ENCODE data around the gene RDH14. TPM values are rescaled to one million over a fixed set of nuclear protein-coding genes. Genes with fewer than 3 reads are reported as not detected.

Gene RDH14
- total and polyA plus RNA-seq, 3 experiments from 2014 or later = 16.9 to 44.3 (median 18.1) TPM

GRCh38 chr2:18559531-18560030 lies 872 bp downstream of the RDH14 start:
- peaks cover 0 to 2% of the 10 kb centered on the region in 2 donors for H3K27me3 Mint-ChIP-seq

GRCh38 chr2:18558458-18558857 lies 2.0 kb downstream of the RDH14 start:
- peak overlapping the region in 4 of 7 donors; percentile 2 to 91 (median 16) for H3K4me3 Mint-ChIP-seq
- H3K9me3 ChIP-seq (ENCODE audit: low read length) = no peaks in the 10 kb centered on the region
- no peak for DNase-seq
- POLR2A ChIA-PET = no interaction called here
- H3K27me3 ChIP-seq (ENCODE audit: insufficient read depth, low read length, poor library complexity, severe bottlenecking) = no peaks in the 10 kb centered on the region
- H3K27ac Mint-ChIP-seq = peak overlapping the region in 7 of 8 donors; percentile 12 to 99 (median 95)
- peaks cover 0 to 2% of the 10 kb centered on the region in 2 donors for H3K27me3 Mint-ChIP-seq
- H3K36me3 ChIP-seq (ENCODE audit: insufficient read depth, low read length) = no peaks in the 10 kb centered on the region
- peaks cover 31% of the 10 kb centered on the region for H3K4me1 ChIP-seq (ENCODE audit: insufficient read depth, low read length)
- H3K9me3 Mint-ChIP-seq = peaks cover 0 to 2% (median 0%) of the 10 kb centered on the region in 5 donors
- no peak overlapping the region for H3K4me3 ChIP-seq (ENCODE audit: low read length)
- H3K27ac ChIP-seq (ENCODE audit: low read depth, low read length) = no peak overlapping the region
- CTCF ChIA-PET = interaction anchor here (1.7 kb wide), 1 partner anchor 805 kb away, joined by 3 read pairs; no protein-coding TSS in a partner anchor
- H3K4me1 Mint-ChIP-seq = peaks cover 41 to 67% (median 63%) of the 10 kb centered on the region in 3 donors
- peaks cover 4 to 43% (median 15%) of the 10 kb centered on the region in 3 donors for H3K36me3 Mint-ChIP-seq

More at GRCh38 chr2:18559531-18560030, 872 bp downstream of the RDH14 start:
- Histone ChIP-seq H3K27me3 (ENCODE audit: insufficient read depth, low read length, poor library complexity, severe bottlenecking) (no peaks in the 10 kb centered on the region), H3K9me3 (ENCODE audit: low read length) (no peaks in the 10 kb centered on the region), H3K4me1 (ENCODE audit: insufficient read depth, low read length) (peaks cover 31% of the 10 kb centered on the region), H3K36me3 (ENCODE audit: insufficient read depth, low read length) (no peaks in the 10 kb centered on the region), H3K4me3 (ENCODE audit: low read length) (peak overlapping the region; percentile 80), H3K27ac (ENCODE audit: low read depth, low read length) (peak overlapping the region; percentile 84)
- CTCF ChIA-PET = interaction anchor here (0.6 to 1.7 kb wide), 2 partner anchors 13 to 804 kb away, joined by 3 read pairs; no protein-coding TSS in a partner anchor
- peaks cover 13 to 47% (median 16%) of the 10 kb centered on the region in 3 donors for H3K36me3 Mint-ChIP-seq
- H3K4me3 Mint-ChIP-seq = peak overlapping the region; percentile 91 to 98 (median 95)
- POLR2A ChIA-PET = interaction anchor here (0.6 to 2.2 kb wide), 9 partner anchors 10 to 1342 kb away, joined by 3 to 17 read pairs (median 3); partner anchors contain the start of gene TTC32
- H3K9me3 Mint-ChIP-seq = peaks cover 0 to 8% (median 5%) of the 10 kb centered on the region in 5 donors
- H3K27ac Mint-ChIP-seq = peak overlapping the region; percentile 91 to 99 (median 97)
- peak in 1 of 5 donors; percentile 3 for DNase-seq
- peaks cover 37 to 62% (median 56%) of the 10 kb centered on the region in 3 donors for H3K4me1 Mint-ChIP-seq

GRCh38 chr2:18557121-18557520 lies 3.3 kb downstream of the RDH14 start:
- Mint-ChIP-seq H3K27me3 (peaks cover 0 to 2% of the 10 kb centered on the region in 2 donors), H3K4me3 (peak overlapping the region in 1 of 7 donors; percentile 68), H3K27ac (peak overlapping the region in 3 of 8 donors; percentile 6 to 76 (median 9)), H3K9me3 (no peaks in the 10 kb centered on the region), H3K36me3 (peaks cover 0 to 49% (median 12%) of the 10 kb centered on the region in 3 donors), H3K4me1 (peaks cover 48 to 78% (median 76%) of the 10 kb centered on the region in 3 donors)
- no peak overlapping the region for H3K27ac ChIP-seq (ENCODE audit: low read depth, low read length)
- H3K27me3 ChIP-seq (ENCODE audit: insufficient read depth, low read length, poor library complexity, severe bottlenecking) = no peaks in the 10 kb centered on the region
- H3K9me3 ChIP-seq (ENCODE audit: low read length) = no peaks in the 10 kb centered on the region
- no peaks in the 10 kb centered on the region for H3K36me3 ChIP-seq (ENCODE audit: insufficient read depth, low read length)
- H3K4me3 ChIP-seq (ENCODE audit: low read length) = no peak overlapping the region
- DNase-seq = no peak
- H3K4me1 ChIP-seq (ENCODE audit: insufficient read depth, low read length) = peaks cover 31% of the 10 kb centered on the region
- ChIA-PET POLR2A (no interaction called here), CTCF (interaction anchor here (1.3 kb wide), 1 partner anchor 11 kb away, joined by 3 read pairs; no protein-coding TSS in a partner anchor)

- peaks cover 45 to 81% (median 79%) of the 10 kb centered on the region in 3 donors for H3K4me1 Mint-ChIP-seq
- H3K27me3 ChIP-seq (ENCODE audit: insufficient read depth, low read length, poor library complexity, severe bottlenecking) = no peaks in the 10 kb centered on the region
- H3K27ac ChIP-seq (ENCODE audit: low read depth, low read length) = no peak overlapping the region
- peaks cover 0 to 40% (median 10%) of the 10 kb centered on the region in 3 donors for H3K36me3 Mint-ChIP-seq
- ChIA-PET POLR2A (no interaction called here), CTCF (interaction anchor here (1.0 kb wide), 1 partner anchor 33 kb away, joined by 3 read pairs; no protein-coding TSS in a partner anchor)
- no peaks in the 10 kb centered on the region for H3K9me3 Mint-ChIP-seq
- H3K4me3 ChIP-seq (ENCODE audit: low read length) = no peak overlapping the region
- peaks cover 4% of the 10 kb centered on the region for H3K4me1 ChIP-seq (ENCODE audit: insufficient read depth, low read length)
- H3K36me3 ChIP-seq (ENCODE audit: insufficient read depth, low read length) = no peaks in the 10 kb centered on the region
- H3K9me3 ChIP-seq (ENCODE audit: low read length) = no peaks in the 10 kb centered on the region
- no peak overlapping the region for H3K4me3 Mint-ChIP-seq
- no peaks in the 10 kb centered on the region for H3K27me3 Mint-ChIP-seq
- no peak for DNase-seq
- H3K27ac Mint-ChIP-seq = peak overlapping the region in 2 of 8 donors; percentile 20 to 55
Observed at GRCh38 chr2:18552351-18553077, 7.9 kb downstream of the RDH14 start.

GRCh38 chr2:18551623-18552022 lies 8.8 kb downstream of the RDH14 start:
- CTCF ChIA-PET = no interaction called here
- H3K4me1 Mint-ChIP-seq = peaks cover 46 to 81% (median 79%) of the 10 kb centered on the region in 3 donors

GRCh38 chr2:18551169-18551568 lies 9.3 kb downstream of the RDH14 start:
- H3K27ac Mint-ChIP-seq = no peak overlapping the region
- DNase-seq = no peak
- ChIA-PET POLR2A (interaction anchor here (0.7 kb wide), 1 partner anchor 48 kb away, joined by 3 read pairs; no protein-coding TSS in a partner anchor), CTCF (no interaction called here)
- H3K27ac ChIP-seq (ENCODE audit: low read depth, low read length) = no peak overlapping the region
- no peaks in the 10 kb centered on the region for H3K9me3 ChIP-seq (ENCODE audit: low read length)
- no peak overlapping the region for H3K4me3 Mint-ChIP-seq
- H3K36me3 ChIP-seq (ENCODE audit: insufficient read depth, low read length) = no peaks in the 10 kb centered on the region
- H3K4me1 Mint-ChIP-seq = peaks cover 49 to 81% (median 79%) of the 10 kb centered on the region in 3 donors
- H3K27me3 ChIP-seq (ENCODE audit: insufficient read depth, low read length, poor library complexity, severe bottlenecking) = no peaks in the 10 kb centered on the region
- H3K27me3 Mint-ChIP-seq = no peaks in the 10 kb centered on the region
- peaks cover 0 to 33% (median 10%) of the 10 kb centered on the region in 3 donors for H3K36me3 Mint-ChIP-seq
- H3K9me3 Mint-ChIP-seq = no peaks in the 10 kb centered on the region
- H3K4me3 ChIP-seq (ENCODE audit: low read length) = no peak overlapping the region
- H3K4me1 ChIP-seq (ENCODE audit: insufficient read depth, low read length) = peaks cover 13% of the 10 kb centered on the region

More at GRCh38 chr2:18551623-18552022, 8.8 kb downstream of the RDH14 start:
- no peak overlapping the region for H3K27ac ChIP-seq (ENCODE audit: low read depth, low read length)
- no peak overlapping the region for H3K4me3 ChIP-seq (ENCODE audit: low read length)
- no peak for DNase-seq
- H3K36me3 Mint-ChIP-seq = peaks cover 0 to 36% (median 10%) of the 10 kb centered on the region in 3 donors
- H3K4me3 Mint-ChIP-seq = no peak overlapping the region
- no peaks in the 10 kb centered on the region for H3K36me3 ChIP-seq (ENCODE audit: insufficient read depth, low read length)
- H3K9me3 ChIP-seq (ENCODE audit: low read length) = no peaks in the 10 kb centered on the region
- H3K4me1 ChIP-seq (ENCODE audit: insufficient read depth, low read length) = peaks cover 8% of the 10 kb centered on the region
- no peaks in the 10 kb centered on the region for H3K27me3 ChIP-seq (ENCODE audit: insufficient read depth, low read length, poor library complexity, severe bottlenecking)
- POLR2A ChIA-PET = interaction anchor here (0.7 kb wide), 1 partner anchor 49 kb away, joined by 3 read pairs; no protein-coding TSS in a partner anchor
- H3K27ac Mint-ChIP-seq = no peak overlapping the region
- no peaks in the 10 kb centered on the region for H3K27me3 Mint-ChIP-seq
- no peaks in the 10 kb centered on the region for H3K9me3 Mint-ChIP-seq

- peaks cover 53 to 89% (median 85%) of the 10 kb centered on the region in 3 donors for H3K4me1 Mint-ChIP-seq
- DNase-seq = no peak
Observed at GRCh38 chr2:18550433-18550832, 10.0 kb downstream of the RDH14 start.

More at GRCh38 chr2:18550433-18550832, 10.0 kb downstream of the RDH14 start:
- Mint-ChIP-seq H3K36me3 (peaks cover 0 to 29% (median 10%) of the 10 kb centered on the region in 3 donors), H3K9me3 (no peaks in the 10 kb centered on the region), H3K27me3 (no peaks in the 10 kb centered on the region), H3K27ac (no peak overlapping the region), H3K4me3 (no peak overlapping the region)
- no peaks in the 10 kb centered on the region for H3K36me3 ChIP-seq (ENCODE audit: insufficient read depth, low read length)
- ChIA-PET CTCF (no interaction called here), POLR2A (no interaction called here)
- no peaks in the 10 kb centered on the region for H3K9me3 ChIP-seq (ENCODE audit: low read length)
- H3K27me3 ChIP-seq (ENCODE audit: insufficient read depth, low read length, poor library complexity, severe bottlenecking) = no peaks in the 10 kb centered on the region
- no peak overlapping the region for H3K4me3 ChIP-seq (ENCODE audit: low read length)
- no peak overlapping the region for H3K27ac ChIP-seq (ENCODE audit: low read depth, low read length)
- peaks cover 15% of the 10 kb centered on the region for H3K4me1 ChIP-seq (ENCODE audit: insufficient read depth, low read length)
